IMR-90 (cell line): ENCODE data around the gene UXS1. TPM values are rescaled to one million over a fixed set of nuclear protein-coding genes. Genes with fewer than 3 reads are reported as not detected.

ENCODE experiments used
- ATAC-seq: fragments of 200-7000 bp; cut with Tn5 transposase; 2 replicates; pipeline ENCODE4 v1.9.1; 2020; ENCODE audit warnings: low read depth, mild to moderate bottlenecking, moderate library complexity
- BruUV-seq: library from RNA; stranded (reverse); fragments of 400-500 nt; replicated peaks from 2 replicates; lab custom pipeline; 2021; lab: Mats Ljungman, UMichigan
- CTCF ChIA-PET: fragments of 300-600 bp; formaldehyde crosslinking; extraction: SDS; loops from one replicate; lab custom pipeline; 2021; ENCODE audit warnings: antibody characterized with exemption; lab: Yijun Ruan, JAX
- POLR2A ChIA-PET: fragments of 300-600 bp; sonication (Branson Sonifier 250); formaldehyde crosslinking; loops from one replicate; lab custom pipeline; 2022; ENCODE audit warnings: antibody characterized with exemption; ENCODE audit not compliant: unreplicated experiment; lab: Charles Lee
- DNase-seq: peaks from one replicate; pipeline ENCODE4 v3.0.0; 2013
- H2AFZ ChIP-seq: replicated peaks from 2 replicates; pipeline ENCODE3; 2013; ENCODE audit warnings: low read length, mild to moderate bottlenecking; ENCODE audit not compliant: poor library complexity
- H2AK5ac ChIP-seq: 2 replicates; pipeline ENCODE4 v1.6.1; 2013; ENCODE audit warnings: low read depth, low read length, inconsistent platforms
- H2AK9ac ChIP-seq: replicated peaks from 2 replicates; pipeline ENCODE3; 2013; ENCODE audit warnings: mild to moderate bottlenecking, low read depth, low read length, moderate library complexity; ENCODE audit not compliant: poor library complexity
- H2BK120ac ChIP-seq: 2 replicates; pipeline ENCODE4 v1.6.1; 2013; ENCODE audit warnings: low read depth, low read length, inconsistent platforms
- H2BK15ac ChIP-seq: 3 replicates; pipeline ENCODE4 v1.6.1; 2013; ENCODE audit warnings: low read depth, low read length, inconsistent platforms
- H2BK20ac ChIP-seq: 2 replicates; pipeline ENCODE4 v1.6.1; 2013; ENCODE audit warnings: low read depth, mild to moderate bottlenecking, inconsistent platforms, low read length, moderate library complexity
- H2BK5ac ChIP-seq: 2 replicates; pipeline ENCODE4 v1.6.1; 2013; ENCODE audit warnings: mild to moderate bottlenecking, low read depth, low read length, inconsistent platforms; ENCODE audit not compliant: poor library complexity, severe bottlenecking
- H3K14ac ChIP-seq: replicated peaks from 2 replicates; pipeline ENCODE4 v1.6.1; 2013; ENCODE audit warnings: low read depth, low read length, inconsistent platforms
- H3K18ac ChIP-seq: 2 replicates; pipeline ENCODE4 v1.6.1; 2013; ENCODE audit warnings: low read depth, low read length, control low read depth
- H3K23ac ChIP-seq: 2 replicates; pipeline ENCODE4 v1.6.1; 2013; ENCODE audit warnings: low read depth, low read length, inconsistent platforms
- H3K27ac ChIP-seq: 2 replicates; pipeline ENCODE4 v1.5.1; 2013; ENCODE audit warnings: mild to moderate bottlenecking, control low read depth, low read length; ENCODE audit not compliant: insufficient read depth
- H3K27me3 ChIP-seq: 2 replicates; pipeline ENCODE4 v1.6.1; 2013; ENCODE audit warnings: low read length; ENCODE audit not compliant: control insufficient read depth, insufficient read depth
- H3K36me3 ChIP-seq: 2 replicates; pipeline ENCODE4 v1.6.1; 2013; ENCODE audit warnings: low read length, mixed read lengths; ENCODE audit not compliant: control insufficient read depth, insufficient read depth
- H3K4ac ChIP-seq: 2 replicates; pipeline ENCODE4 v1.6.1; 2013; ENCODE audit warnings: low read depth, low read length, inconsistent platforms
- H3K4me1 ChIP-seq: 2 replicates; pipeline ENCODE4 v1.6.1; 2013; ENCODE audit warnings: low read length, mixed read lengths; ENCODE audit not compliant: control insufficient read depth, insufficient read depth
- H3K4me2 ChIP-seq: 2 replicates; pipeline ENCODE4 v1.6.1; 2013; ENCODE audit warnings: low read depth, mild to moderate bottlenecking, control low read depth, low read length, moderate library complexity
- H3K4me3 ChIP-seq: 2 replicates; pipeline ENCODE4 v1.5.1; 2013; ENCODE audit warnings: low read depth, mild to moderate bottlenecking, control low read depth, low read length, moderate library complexity; ENCODE audit not compliant: insufficient read depth
- H3K56ac ChIP-seq: 2 replicates; pipeline ENCODE4 v1.6.1; 2013; ENCODE audit warnings: low read length, inconsistent platforms; ENCODE audit not compliant: insufficient read depth; ENCODE audit errors: extremely low read depth
- H3K79me1 ChIP-seq, 2 experiments: 2 replicates each; pipeline ENCODE4 v1.6.1; 2013; ENCODE audit warnings: low read length in 2 of 2, inconsistent platforms in 1 of 2, low read depth in 1 of 2
- H3K9ac ChIP-seq: 2 replicates; pipeline ENCODE4 v1.6.1; 2013; ENCODE audit warnings: low read depth, low read length, control low read depth
- H3K9me1 ChIP-seq: 2 replicates; pipeline ENCODE4 v1.6.1; 2013; ENCODE audit warnings: low read length, inconsistent platforms; ENCODE audit not compliant: insufficient read depth
- H3K9me3 ChIP-seq: 2 replicates; pipeline ENCODE4 v1.6.1; 2013; ENCODE audit warnings: low read length; ENCODE audit not compliant: control insufficient read depth, insufficient read depth
- H4K20me1 ChIP-seq: 2 replicates; pipeline ENCODE4 v1.6.1; 2013; ENCODE audit warnings: low read length, inconsistent platforms; ENCODE audit not compliant: insufficient read depth
- H4K5ac ChIP-seq: 2 replicates; pipeline ENCODE4 v1.6.1; 2013; ENCODE audit warnings: mild to moderate bottlenecking, low read depth, low read length, control low read depth
- H4K8ac ChIP-seq, 2 experiments: 2 replicates each; pipeline ENCODE4 v1.6.1; 2013; ENCODE audit warnings: low read depth in 2 of 2, low read length in 2 of 2, control low read depth in 1 of 2, inconsistent platforms in 1 of 2
- H4K91ac ChIP-seq: 2 replicates; pipeline ENCODE4 v1.6.1; 2013; ENCODE audit warnings: low read depth, low read length, inconsistent platforms; ENCODE audit not compliant: insufficient read depth
- BHLHE40 ChIP-seq: fragments of 150-350 bp; IDR thresholded peaks from 2 replicates; pipeline ENCODE4 v1.6.1; 2016; ENCODE audit warnings: mild to moderate bottlenecking, low read depth, low read length
- CEBPB ChIP-seq: IDR thresholded peaks from 2 replicates; pipeline ENCODE4 v1.6.1; 2012; ENCODE audit warnings: low read depth, low read length, improper control_type of control experiment
- FOS ChIP-seq: fragments of 150-350 bp; IDR thresholded peaks from 2 replicates; pipeline ENCODE4 v1.6.1; 2016; ENCODE audit warnings: low read depth, low read length
- MAFK ChIP-seq: IDR thresholded peaks from 2 replicates; pipeline ENCODE4 v1.6.1; 2012; ENCODE audit warnings: low read depth, low read length, improper control_type of control experiment
- MAZ ChIP-seq: IDR thresholded peaks from 2 replicates; pipeline ENCODE4 v1.6.1; 2012; ENCODE audit warnings: low read depth, mild to moderate bottlenecking, low read length, improper control_type of control experiment, moderate library complexity, borderline replicate concordance
- MXI1 ChIP-seq: IDR thresholded peaks from 2 replicates; pipeline ENCODE4 v1.6.1; 2012; ENCODE audit warnings: low read depth, mild to moderate bottlenecking, low read length, moderate library complexity, borderline replicate concordance
- NFE2L2 ChIP-seq: fragments of 150-350 bp; IDR thresholded peaks from 2 replicates; pipeline ENCODE4 v1.6.1; 2016; ENCODE audit warnings: low read depth, mild to moderate bottlenecking, low read length
- RAD21 ChIP-seq: IDR thresholded peaks from 2 replicates; pipeline ENCODE4 v1.6.1; 2012; ENCODE audit warnings: low read length, improper control_type of control experiment
- RCOR1 ChIP-seq: IDR thresholded peaks from 2 replicates; pipeline ENCODE4 v1.6.1; 2012; ENCODE audit warnings: mild to moderate bottlenecking, low read length, improper control_type of control experiment; ENCODE audit not compliant: insufficient replicate concordance
- RFX5 ChIP-seq: IDR thresholded peaks from 2 replicates; pipeline ENCODE4 v1.8.0; 2012; ENCODE audit warnings: low read depth, mild to moderate bottlenecking, low read length, moderate library complexity
- SMC3 ChIP-seq: fragments of 150-350 bp; IDR thresholded peaks from 2 replicates; pipeline ENCODE4 v1.6.1; 2016; ENCODE audit warnings: low read depth, mild to moderate bottlenecking, antibody characterized with exemption, low read length, moderate library complexity
- WGBS, 2 experiments: methylation state at CpG; one replicate each; pipeline versions ENCODE4 v1.1.5 to v1.1.7; 2013; ENCODE audit warnings: missing lambda C conversion rate in 2 of 2; ENCODE audit not compliant: insufficient read length in 1 of 2; ENCODE audit errors: extremely low coverage in 2 of 2; 5-methylcytosine and 5-hydroxymethylcytosine counted together
- dilution Hi-C: fragments of 300-500 bp; cut with HindIII; formaldehyde crosslinking; loops from one replicate; pipeline ENCODE4 v1.14.3; 2018; ENCODE audit warnings: low sequenced_read_pairs; ENCODE audit not compliant: unreplicated experiment
- in situ Hi-C: fragments of 300-500 bp; cut with MboI; formaldehyde crosslinking; loops from 3 replicates; pipeline ENCODE4 v1.14.3; 2019; ENCODE audit warnings: low sequenced_read_pairs, inconsistent platforms, mixed read lengths
- intact Hi-C: fragments of 100-400 bp; cut with micrococcal nuclease; formaldehyde crosslinking; loops from 2 replicates; pipeline ENCODE4 v1.10.0; 2022
- polyA plus RNA-seq, 3 experiments: library from polyadenylated mRNA; depleted of rRNA; stranded (reverse); fragments of >200 nt; gene quantifications; 2 replicates each; pipeline ENCODE4 v1.2.3, GENCODE V29; 2012; ENCODE audit warnings: low replicate concordance in 1 of 3
- total RNA-seq: library from RNA; depleted of rRNA; stranded (reverse); fragments of >200 nt; gene quantifications from 2 replicates; pipeline ENCODE4 v1.2.3, GENCODE V29; 2012
- TF ChIP-seq, protein P1 (sequence below): fragments of 150-350 bp; IDR thresholded peaks from 2 replicates; pipeline ENCODE4 v1.6.1; 2016; ENCODE audit warnings: low read depth, mild to moderate bottlenecking, low read length, moderate library complexity, borderline replicate concordance
- TF ChIP-seq, protein P2 (sequence below): conservative IDR thresholded peaks from 2 replicates; pipeline ENCODE4 v1.5.1; 2012; ENCODE audit warnings: mild to moderate bottlenecking, low read depth, low read length, improper control_type of control experiment
- TF ChIP-seq, protein P3 (sequence below): fragments of 150-350 bp; IDR thresholded peaks from 2 replicates; pipeline ENCODE4 v1.6.1; 2017; ENCODE audit warnings: mild to moderate bottlenecking, antibody characterized with exemption, low read length, low read depth

UXS1 gene
- total and polyA plus RNA-seq, 2 of the 4 experiments (the other 2 are of a cell fraction): 33.7 to 54.3 TPM

DNA sequence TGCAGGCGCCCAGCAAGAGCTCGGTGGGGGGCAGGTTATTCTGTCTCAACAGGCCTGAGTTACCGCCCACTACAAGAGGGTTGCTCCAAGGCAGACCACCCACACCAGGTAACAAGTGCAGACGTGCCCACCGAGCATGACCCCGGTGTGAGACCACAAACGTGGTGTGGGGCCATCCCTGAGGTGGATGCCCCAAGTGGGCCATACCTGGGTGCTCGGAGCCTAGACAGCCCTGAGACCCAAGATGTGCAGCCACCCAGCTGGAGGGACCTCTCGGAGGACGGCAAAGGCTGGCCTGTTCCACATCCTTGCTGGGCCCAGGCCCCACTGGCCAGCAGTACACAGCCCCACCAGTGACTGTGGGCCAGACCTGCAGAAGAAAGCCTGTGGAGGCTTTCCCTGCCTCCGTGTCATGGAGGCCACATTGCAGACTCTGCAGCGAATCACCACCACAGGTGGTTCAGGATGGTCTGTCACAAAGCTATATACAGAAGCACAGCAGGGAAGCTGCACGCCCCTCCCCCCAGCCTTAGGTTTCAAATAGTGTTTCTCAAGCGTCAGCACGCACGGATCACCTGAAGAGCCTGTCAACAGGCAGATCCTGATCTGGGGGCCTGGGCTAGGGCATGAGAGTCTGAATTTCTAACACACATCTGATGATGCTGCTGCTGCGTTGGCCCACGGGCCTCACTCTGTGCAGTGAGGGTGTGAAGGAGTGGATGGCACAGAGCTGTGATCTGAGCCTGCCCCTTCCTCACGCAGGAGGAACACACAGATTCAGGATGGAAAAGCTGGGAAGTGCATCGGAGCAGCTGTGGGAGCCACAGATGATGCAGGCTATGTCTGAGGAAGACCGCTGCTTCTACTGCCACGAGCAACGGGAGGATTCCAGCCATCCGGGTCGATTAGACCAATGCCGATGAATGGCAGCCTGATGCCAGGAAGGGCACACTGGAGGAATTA is 96.8 kb downstream of the UXS1 start:
- Histone ChIP-seq H3K9me1 (no peaks in the 10 kb centered on the region), H4K8ac (no peak overlapping the region), H2AK9ac (no peak overlapping the region), H3K27me3 (no peaks in the 10 kb centered on the region), H3K56ac (no peak overlapping the region), H3K9me3 (no peaks in the 10 kb centered on the region), H3K4me3 (no peak overlapping the region), H3K9ac (no peak overlapping the region), H4K5ac (no peak overlapping the region), H3K4ac (no peak overlapping the region), H4K20me1 (no peaks in the 10 kb centered on the region), H3K79me1 (no peaks in the 10 kb centered on the region), H3K27ac (no peak overlapping the region), H3K14ac (no peak overlapping the region), H3K4me2 (no peak overlapping the region), H2AK5ac (no peak overlapping the region), H3K4me1 (no peaks in the 10 kb centered on the region), H3K36me3 (peaks cover 22% of the 10 kb centered on the region), H4K91ac (no peak overlapping the region), H2BK15ac (no peak overlapping the region), H2BK5ac (no peak overlapping the region), H2BK20ac (no peak overlapping the region), H3K18ac (no peak overlapping the region), H3K23ac (no peak overlapping the region), H2AFZ (no peak overlapping the region), H2BK120ac (no peak overlapping the region)
- intact Hi-C loops: no loop called here
- no TSS peak for BruUV-seq
- no peak for ATAC-seq
- in situ Hi-C loops: no loop called here
- 95% methylated on average over 13 of the region's 26 CpGs; no CpG with 5 or more reads in 1 of the 2 experiments for WGBS, 2 experiments
- no peak for DNase-seq
- ChIA-PET POLR2A (no interaction called here), CTCF (interaction anchor here (0.6 kb wide), 1 partner anchor 79 kb away, joined by 5 read pairs; no protein-coding TSS in a partner anchor)
- dilution Hi-C loops: no loop called here
- TF ChIP-seq BHLHE40: no peak
- no peak for TF ChIP-seq MAFK
- TF ChIP-seq, protein P1, sequence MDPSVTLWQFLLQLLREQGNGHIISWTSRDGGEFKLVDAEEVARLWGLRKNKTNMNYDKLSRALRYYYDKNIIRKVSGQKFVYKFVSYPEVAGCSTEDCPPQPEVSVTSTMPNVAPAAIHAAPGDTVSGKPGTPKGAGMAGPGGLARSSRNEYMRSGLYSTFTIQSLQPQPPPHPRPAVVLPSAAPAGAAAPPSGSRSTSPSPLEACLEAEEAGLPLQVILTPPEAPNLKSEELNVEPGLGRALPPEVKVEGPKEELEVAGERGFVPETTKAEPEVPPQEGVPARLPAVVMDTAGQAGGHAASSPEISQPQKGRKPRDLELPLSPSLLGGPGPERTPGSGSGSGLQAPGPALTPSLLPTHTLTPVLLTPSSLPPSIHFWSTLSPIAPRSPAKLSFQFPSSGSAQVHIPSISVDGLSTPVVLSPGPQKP: no peak
- TF ChIP-seq, protein P2, sequence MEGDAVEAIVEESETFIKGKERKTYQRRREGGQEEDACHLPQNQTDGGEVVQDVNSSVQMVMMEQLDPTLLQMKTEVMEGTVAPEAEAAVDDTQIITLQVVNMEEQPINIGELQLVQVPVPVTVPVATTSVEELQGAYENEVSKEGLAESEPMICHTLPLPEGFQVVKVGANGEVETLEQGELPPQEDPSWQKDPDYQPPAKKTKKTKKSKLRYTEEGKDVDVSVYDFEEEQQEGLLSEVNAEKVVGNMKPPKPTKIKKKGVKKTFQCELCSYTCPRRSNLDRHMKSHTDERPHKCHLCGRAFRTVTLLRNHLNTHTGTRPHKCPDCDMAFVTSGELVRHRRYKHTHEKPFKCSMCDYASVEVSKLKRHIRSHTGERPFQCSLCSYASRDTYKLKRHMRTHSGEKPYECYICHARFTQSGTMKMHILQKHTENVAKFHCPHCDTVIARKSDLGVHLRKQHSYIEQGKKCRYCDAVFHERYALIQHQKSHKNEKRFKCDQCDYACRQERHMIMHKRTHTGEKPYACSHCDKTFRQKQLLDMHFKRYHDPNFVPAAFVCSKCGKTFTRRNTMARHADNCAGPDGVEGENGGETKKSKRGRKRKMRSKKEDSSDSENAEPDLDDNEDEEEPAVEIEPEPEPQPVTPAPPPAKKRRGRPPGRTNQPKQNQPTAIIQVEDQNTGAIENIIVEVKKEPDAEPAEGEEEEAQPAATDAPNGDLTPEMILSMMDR: no peak
- TF ChIP-seq NFE2L2: no peak
- TF ChIP-seq RCOR1: no peak
- TF ChIP-seq FOS: no peak
- TF ChIP-seq, protein P3, sequence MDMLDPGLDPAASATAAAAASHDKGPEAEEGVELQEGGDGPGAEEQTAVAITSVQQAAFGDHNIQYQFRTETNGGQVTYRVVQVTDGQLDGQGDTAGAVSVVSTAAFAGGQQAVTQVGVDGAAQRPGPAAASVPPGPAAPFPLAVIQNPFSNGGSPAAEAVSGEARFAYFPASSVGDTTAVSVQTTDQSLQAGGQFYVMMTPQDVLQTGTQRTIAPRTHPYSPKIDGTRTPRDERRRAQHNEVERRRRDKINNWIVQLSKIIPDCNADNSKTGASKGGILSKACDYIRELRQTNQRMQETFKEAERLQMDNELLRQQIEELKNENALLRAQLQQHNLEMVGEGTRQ: no peak
- no peak for TF ChIP-seq RFX5
- TF ChIP-seq MXI1: no peak
- no peak for TF ChIP-seq CEBPB
- TF ChIP-seq MAZ: no peak
- TF ChIP-seq RAD21: no peak
- TF ChIP-seq SMC3: no peak
